GM12878 (cell line): ENCODE results near the gene SELPLG. TPM values are rescaled to one million over a fixed set of nuclear protein-coding genes. Genes with fewer than 3 reads are reported as not detected.

Experiments
- ATAC-seq: fragments of 200-7000 bp; cut with Tn5 transposase; 3 replicates; pipeline ENCODE4 v1.9.1; 2020; ENCODE audit warnings: mild to moderate bottlenecking, moderate library complexity
- BruUV-seq: library from RNA; stranded (reverse); fragments of 400-500 nt; replicated peaks from 2 replicates; lab custom pipeline; 2021; lab: Mats Ljungman, UMichigan
- CTCF ChIA-PET: fragments of 300-600 bp; sonication (Branson Sonifier 250); formaldehyde crosslinking; extraction: SDS; loops from one replicate; lab custom pipeline; 2021; ENCODE audit warnings: inconsistent platforms; lab: Yijun Ruan, JAX
- POLR2A ChIA-PET: fragments of 350-600 bp; formaldehyde crosslinking; extraction: SDS; loops from one replicate; lab custom pipeline; 2021; ENCODE audit warnings: inconsistent platforms; lab: Charles Lee
- RAD21 ChIA-PET: fragments of 300-600 bp; sonication (Branson Sonifier 250); formaldehyde crosslinking; loops from one replicate; lab custom pipeline; 2023; ENCODE audit warnings: antibody characterized with exemption; ENCODE audit not compliant: unreplicated experiment; lab: Charles Lee
- SMC1A ChIA-PET: fragments of 300-600 bp; sonication (Branson Sonifier 250); formaldehyde crosslinking; loops from one replicate; lab custom pipeline; 2023; ENCODE audit not compliant: unreplicated experiment, uncharacterized antibody; lab: Charles Lee
- DNase-seq: peaks from one replicate; pipeline ENCODE4 v3.0.0-alpha.2; 2011; ENCODE audit warnings: low read depth, low spot score
- FAIRE-seq: peaks from 3 replicates; lab custom pipeline; 2011; peaks lifted over from hg19 to GRCh38; lab: Jason Lieb, UNC
- H2AFZ ChIP-seq: 2 replicates; pipeline ENCODE4 v1.6.0; 2011; ENCODE audit warnings: low read depth, low read length, control low read depth; ENCODE audit not compliant: control insufficient read depth
- H3K27ac ChIP-seq: 2 replicates; pipeline ENCODE4 v1.5.1; 2011; ENCODE audit warnings: control low read depth; ENCODE audit not compliant: control insufficient read depth, insufficient read depth
- H3K27me3 ChIP-seq, 2 experiments: replicated peaks in 1 of 2; 2 replicates each; pipeline versions ENCODE4 v1.6.0 to v1.6.1; 2011; ENCODE audit warnings: low read length in 1 of 2; ENCODE audit not compliant: control insufficient read depth in 2 of 2, insufficient read depth in 2 of 2
- H3K36me3 ChIP-seq, 2 experiments: 2 replicates each; pipeline ENCODE4 v1.5.1; 2011; ENCODE audit warnings: low read length in 1 of 2; ENCODE audit not compliant: control insufficient read depth in 2 of 2, insufficient read depth in 2 of 2
- H3K4me1 ChIP-seq: 2 replicates; pipeline ENCODE4 v1.6.1; 2011; ENCODE audit warnings: mild to moderate bottlenecking, low read length, moderate library complexity, mixed read lengths; ENCODE audit not compliant: control insufficient read depth, insufficient read depth
- H3K4me2 ChIP-seq: 2 replicates; pipeline ENCODE4 v1.6.0; 2011; ENCODE audit warnings: control low read depth; ENCODE audit not compliant: control insufficient read depth, insufficient read depth
- H3K4me3 ChIP-seq: fragments of 200-600 bp; sonication (generic); 2 replicates; pipeline ENCODE4 v1.5.1; 2016
- H3K79me2 ChIP-seq: 2 replicates; pipeline ENCODE4 v1.6.0; 2011; ENCODE audit warnings: low read length; ENCODE audit not compliant: control insufficient read depth, insufficient read depth
- H3K9ac ChIP-seq: 2 replicates; pipeline ENCODE4 v1.8.0; 2011; ENCODE audit warnings: low read length, control low read depth, mixed read lengths; ENCODE audit not compliant: control insufficient read depth, insufficient read depth
- H3K9me3 ChIP-seq: replicated peaks from 3 replicates; pipeline ENCODE4 v1.5.1; 2011; ENCODE audit warnings: mild to moderate bottlenecking, low read length; ENCODE audit not compliant: control insufficient read depth, insufficient read depth
- H4K20me1 ChIP-seq: 2 replicates; pipeline ENCODE4 v1.6.0; 2011; ENCODE audit not compliant: control insufficient read depth, insufficient read depth
- E2F4 ChIP-seq: IDR thresholded peaks from 2 replicates; pipeline ENCODE4 v1.6.1; 2012; ENCODE audit warnings: low read depth, low read length, improper control_type of control experiment
- JUND ChIP-seq: IDR thresholded peaks from 2 replicates; pipeline ENCODE4 v1.6.1; 2012; ENCODE audit warnings: low read depth, mild to moderate bottlenecking, low read length, improper control_type of control experiment, moderate library complexity
- RELB ChIP-seq: fragments of 450-650 bp; IDR thresholded peaks from 2 replicates; pipeline ENCODE4 v1.6.1; 2017; ENCODE audit warnings: low read depth, mild to moderate bottlenecking, moderate library complexity
- STAT1 ChIP-seq: fragments of 450-650 bp; conservative IDR thresholded peaks from 2 replicates; pipeline ENCODE4 v1.6.1; 2014; ENCODE audit warnings: antibody characterized with exemption, mild to moderate bottlenecking
- ZBTB40 ChIP-seq: fragments of 450-650 bp; IDR thresholded peaks from 2 replicates; pipeline ENCODE4 v1.6.1; 2016; ENCODE audit warnings: mild to moderate bottlenecking, moderate library complexity, borderline replicate concordance
- ZNF24 ChIP-seq: fragments of 450-650 bp; IDR thresholded peaks from 2 replicates; pipeline ENCODE4 v1.6.1; 2017; ENCODE audit warnings: antibody characterized with exemption, mild to moderate bottlenecking
- ZNF274 ChIP-seq: IDR thresholded peaks from one replicate; pipeline ENCODE4 v1.8.0; 2011; ENCODE audit not compliant: insufficient read length, insufficient read depth
- WGBS: methylation state at CpG from one replicate; pipeline ENCODE4 v1.1.6; 2016; ENCODE audit warnings: low lambda C conversion rate; ENCODE audit not compliant: insufficient replicate concordance, insufficient coverage; ENCODE audit errors: missing lambda C conversion rate; 5-methylcytosine and 5-hydroxymethylcytosine counted together
- in situ Hi-C: fragments of 300-500 bp; cut with MboI; formaldehyde crosslinking; loops from 9 replicates; pipeline ENCODE4 v1.14.3; 2018; ENCODE audit warnings: mixed read lengths
- intact Hi-C: fragments of 100-400 bp; cut with micrococcal nuclease; formaldehyde crosslinking; loops from one replicate; pipeline ENCODE4 v1.14.2; 2022; ENCODE audit not compliant: unreplicated experiment
- polyA plus RNA-seq, 11 experiments: library from polyadenylated mRNA; depleted of rRNA in 4 of 11; unstranded in 6 of 11; stranded (reverse) in 5 of 11; fragments of >200 nt; fragmentation: Nextera tagmentation in 4 of 11; fragmentation: Illumina TruSeq in 1 of 11; extraction: Ambion mirVana in 4 of 11; extraction: Trizol in 1 of 11; gene quantifications; 1 replicate in 1 of 11; 2 replicates in 10 of 11; pipeline versions ENCODE4 v1.2.1 to v1.2.3, GENCODE V29; 2011 to 2016; ENCODE audit warnings: inconsistent platforms in 2 of 11, missing spikeins in 2 of 11, low read depth in 1 of 11
- total RNA-seq, 4 experiments: library from RNA; depleted of rRNA in 3 of 4; stranded (reverse); fragments of >200 nt in 3 of 4; fragmentation: Illumina TruSeq in 1 of 4; extraction: Trizol in 1 of 4; gene quantifications; 2 replicates each; pipeline versions ENCODE4 v1.2.1 to v1.2.3, GENCODE V29; 2013 to 2021
- TF ChIP-seq, protein P1 (sequence below): fragments of 450-650 bp; IDR thresholded peaks from 2 replicates; pipeline ENCODE4 v1.6.1; 2017; ENCODE audit warnings: borderline replicate concordance

SELPLG gene
- total and polyA plus RNA-seq, 10 of the 15 experiments (the other 5 are each of a cell fraction or from before 2014, with no cell fraction given): 3.2 to 32.3 (median 23.9) TPM

GRCh38 chr12:108595711-108596647 lies 37.7 kb downstream of the SELPLG start:
- 71% methylated on average over 17 of the region's 17 CpGs for WGBS
- no peak overlapping the region for H3K9ac ChIP-seq
- no peak for DNase-seq
- H4K20me1 ChIP-seq: no peaks in the 10 kb centered on the region
- no peak overlapping the region for H3K4me2 ChIP-seq
- CTCF ChIA-PET: interaction anchor here (1.2 to 1.3 kb wide), 2 partner anchors 24 to 31 kb away, joined by 3 read pairs; no protein-coding TSS in a partner anchor
- RAD21 ChIA-PET: no interaction called here
- intact Hi-C loops (no loop called here), in situ Hi-C loops (no loop called here)
- SMC1A ChIA-PET: interaction anchor here (0.7 to 1.5 kb wide), 4 partner anchors 8 to 44 kb away, joined by 3 to 5 read pairs (median 4); no protein-coding TSS in a partner anchor
- no peaks in the 10 kb centered on the region for H3K36me3 ChIP-seq
- TF ChIP-seq ZNF274 (no peak), RELB (no peak), ZBTB40 (no peak), JUND (no peak), ZNF24 (no peak), STAT1 (no peak), E2F4 (no peak)
- TF ChIP-seq, protein P1, sequence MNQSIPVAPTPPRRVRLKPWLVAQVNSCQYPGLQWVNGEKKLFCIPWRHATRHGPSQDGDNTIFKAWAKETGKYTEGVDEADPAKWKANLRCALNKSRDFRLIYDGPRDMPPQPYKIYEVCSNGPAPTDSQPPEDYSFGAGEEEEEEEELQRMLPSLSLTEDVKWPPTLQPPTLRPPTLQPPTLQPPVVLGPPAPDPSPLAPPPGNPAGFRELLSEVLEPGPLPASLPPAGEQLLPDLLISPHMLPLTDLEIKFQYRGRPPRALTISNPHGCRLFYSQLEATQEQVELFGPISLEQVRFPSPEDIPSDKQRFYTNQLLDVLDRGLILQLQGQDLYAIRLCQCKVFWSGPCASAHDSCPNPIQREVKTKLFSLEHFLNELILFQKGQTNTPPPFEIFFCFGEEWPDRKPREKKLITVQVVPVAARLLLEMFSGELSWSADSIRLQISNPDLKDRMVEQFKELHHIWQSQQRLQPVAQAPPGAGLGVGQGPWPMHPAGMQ: no peak
- FAIRE-seq: no peak
- no peaks in the 10 kb centered on the region for H3K4me1 ChIP-seq
- no peak for ATAC-seq
- no peaks in the 10 kb centered on the region for H3K9me3 ChIP-seq
- no peaks in the 10 kb centered on the region for H3K27me3 ChIP-seq
- POLR2A ChIA-PET: interaction anchor here (0.6 kb wide), 1 partner anchor 255 kb away, joined by 3 read pairs; no protein-coding TSS in a partner anchor
- H3K4me3 ChIP-seq: no peak overlapping the region
- no TSS peak for BruUV-seq
- H2AFZ ChIP-seq: no peak overlapping the region
- no peaks in the 10 kb centered on the region for H3K79me2 ChIP-seq
- H3K27ac ChIP-seq: no peak overlapping the region
